NCI-H2081 (cell line): ENCODE results near the gene OR2AG1.
"Not testable (repeated sequence)": the region's sequence is repeated elsewhere in the genome, so short reads cannot be mapped to it uniquely, and the experiment has no call there.

Source experiments
- DNase-seq, 2 experiments: peaks; one replicate each; lab custom pipeline; 2025; lab: John Stamatoyannopoulos, UW

The OR2AG1 gene

DNA sequence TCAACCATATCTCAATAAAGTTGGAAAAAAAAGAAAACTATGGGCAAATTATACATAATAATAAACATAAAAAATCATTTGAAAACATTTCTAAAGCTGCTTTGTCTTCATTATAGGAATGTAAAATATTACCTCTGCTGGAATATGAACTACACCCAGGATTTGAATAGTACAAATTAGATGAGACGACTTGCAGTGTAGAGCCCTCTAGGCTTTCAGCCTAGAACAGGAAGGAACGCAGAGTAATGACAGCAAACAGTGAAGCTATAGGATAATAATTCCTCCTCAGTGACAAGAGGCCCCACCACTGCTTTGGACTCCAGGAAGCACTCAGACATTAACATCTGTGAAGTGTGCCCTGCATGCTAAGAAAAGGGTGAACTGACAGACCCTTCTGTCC lies 7.7 kb downstream of the OR2AG1 start:
- no peak for DNase-seq

GRCh38 chr11:6794639-6795038 lies 11.8 kb downstream of the OR2AG1 start:
- DNase-seq, result no peak

DNA sequence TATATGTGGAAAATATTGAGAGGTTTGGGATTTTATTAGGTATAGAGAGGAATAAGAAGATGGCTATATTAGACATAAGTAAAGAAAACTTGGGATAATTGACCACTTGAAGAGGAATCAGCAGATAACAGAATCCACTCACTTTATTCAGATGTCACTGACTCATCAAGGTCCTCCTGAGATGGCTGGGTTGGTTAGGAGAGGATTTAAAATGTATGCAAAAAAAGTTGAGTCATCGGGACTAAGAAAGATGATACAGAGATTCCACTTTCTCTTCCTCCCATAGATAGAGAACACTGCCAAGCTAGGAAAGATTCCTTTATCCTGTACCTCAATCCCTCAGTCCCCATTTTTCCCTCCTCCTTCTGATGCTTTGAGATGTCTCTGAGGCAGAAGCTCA lies 16.6 kb downstream of the OR2AG1 start, which contains the start of gene OR6A2:
TSS of gene OR6A2 (minus strand) at position 288 of the 400 bp plus-strand sequence. CDS start 3,981 bp downstream, outside the sequence.
- no peak for DNase-seq

DNA sequence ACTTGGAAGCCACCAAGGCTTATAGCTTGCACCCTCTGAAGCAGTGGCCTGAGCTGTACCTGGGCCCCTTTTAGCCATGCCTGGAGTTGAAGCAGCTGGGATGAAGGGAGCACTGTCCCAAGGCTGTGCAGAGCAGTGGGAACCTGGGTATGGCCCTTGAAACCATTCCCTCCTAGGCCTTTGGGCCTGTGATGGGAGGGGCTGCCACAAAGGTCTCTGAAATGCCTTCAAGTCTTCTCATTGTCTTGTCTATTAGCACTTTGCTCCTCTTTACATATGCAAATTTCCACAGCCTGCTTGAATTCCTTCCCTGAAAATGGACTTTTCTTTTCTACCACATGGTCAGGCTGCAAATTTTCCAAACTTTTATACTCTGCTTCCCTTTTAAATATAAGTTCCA lies 18.3 kb downstream of the OR2AG1 start:
- DNase-seq, result not testable (repeated sequence)

- DNase-seq, result peak; percentile 18 to 49
Measured at GRCh38 chr11:6812390-6813005, 29.7 kb downstream of the OR2AG1 start.

DNA sequence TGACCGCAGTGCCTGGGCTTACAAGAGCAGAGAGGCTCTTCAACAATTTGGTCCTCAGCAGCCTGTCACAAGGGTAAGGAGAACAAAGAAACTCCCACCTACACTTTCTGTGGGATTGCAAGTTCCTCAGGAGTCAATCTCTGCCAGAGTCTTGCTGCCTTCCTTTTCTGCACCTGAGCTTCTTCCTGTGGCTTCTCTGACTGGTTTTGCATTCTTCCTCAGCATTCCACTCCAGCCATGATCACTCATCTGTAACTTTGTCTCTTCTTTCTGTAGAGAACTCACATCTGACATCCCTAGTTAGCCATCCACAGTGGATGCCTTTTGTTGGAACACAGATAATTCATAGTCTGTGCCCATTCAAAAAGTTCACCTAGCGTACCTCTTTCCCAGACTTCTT lies 30.8 kb downstream of the OR2AG1 start:
- DNase-seq, result no peak

GRCh38 chr11:6817694-6818093 lies 34.9 kb downstream of the OR2AG1 start:
- no peak for DNase-seq

- DNase-seq, result no peak
Measured at GRCh38 chr11:6818967-6819366, 36.1 kb downstream of the OR2AG1 start.

GRCh38 chr11:6824136-6824823 lies 41.5 kb downstream of the OR2AG1 start:
- no peak for DNase-seq

- DNase-seq, result no peak
Measured at GRCh38 chr11:6825231-6825744, 42.5 kb downstream of the OR2AG1 start.

DNA sequence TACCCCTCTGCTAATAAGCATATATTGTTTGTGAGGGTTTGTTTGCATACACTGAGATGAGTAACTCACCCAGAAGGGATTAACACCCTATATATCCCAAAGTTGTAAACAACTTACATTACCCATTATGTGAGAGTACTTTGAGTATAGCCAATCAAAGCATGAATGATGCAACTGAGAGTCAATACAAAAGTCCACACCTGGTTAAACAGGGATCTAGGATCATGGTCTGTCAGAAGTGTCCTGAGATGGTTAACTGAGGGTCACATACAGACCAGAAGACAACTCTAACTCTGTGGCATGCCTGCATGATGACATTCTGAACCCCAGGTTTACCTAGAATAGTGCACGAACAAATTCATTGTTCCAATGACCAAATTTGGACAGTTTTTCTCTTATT lies 45.3 kb downstream of the OR2AG1 start:
- no peak for DNase-seq

GRCh38 chr11:6833356-6833755 lies 50.5 kb downstream of the OR2AG1 start:
- no peak for DNase-seq

DNA sequence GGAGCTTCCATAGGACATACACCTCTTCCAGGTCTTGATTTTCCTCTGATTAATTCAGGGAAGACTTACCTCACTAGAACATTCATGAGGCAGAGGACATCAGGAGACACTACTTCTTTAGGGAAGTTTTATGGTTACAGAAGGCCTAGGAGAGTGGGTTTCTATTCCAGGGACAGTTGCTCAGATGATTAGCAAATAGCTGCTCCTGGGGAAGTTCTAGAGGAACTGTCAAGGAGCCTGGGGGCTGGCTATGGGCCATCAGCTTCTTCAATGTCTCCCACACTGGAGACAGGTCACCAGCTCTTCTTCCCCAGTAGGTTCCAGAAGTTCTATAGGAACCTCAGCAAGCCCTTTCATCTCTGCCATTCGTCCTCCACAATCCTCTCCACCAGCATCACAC lies 51.2 kb downstream of the OR2AG1 start:
- DNase-seq, result no peak
